Measurements from ENCODE around the gene JAM2. TPM values are rescaled to one million over a fixed set of nuclear protein-coding genes. Genes with fewer than 3 reads are reported as not detected.
"Not testable (repeated sequence)": the region's sequence is repeated elsewhere in the genome, so short reads cannot be mapped to it uniquely, and the experiment has no call there.

JAM2 gene
- polyA plus RNA-seq, 1 donor, result 11.3 TPM

GRCh38 chr21:25682382-25682781 lies 43.3 kb downstream of the JAM2 start:
- Histone ChIP-seq H3K4me3 (ENCODE audit: low read length) (no peak overlapping the region), H3K36me3 (ENCODE audit: control insufficient read depth, insufficient read depth, low read length) (no peaks in the 10 kb centered on the region), H3K9me3 (ENCODE audit: control insufficient read depth, low read depth, low read length) (no peaks in the 10 kb centered on the region), H3K27ac (ENCODE audit: low read length) (no peak overlapping the region), H3K4me1 (ENCODE audit: control insufficient read depth, insufficient read depth, low read length) (no peaks in the 10 kb centered on the region), H3K27me3 (ENCODE audit: control insufficient read depth, insufficient read depth, low read length) (no peaks in the 10 kb centered on the region)
- DNase-seq, result no peak
- no CpG with 5 or more reads among the region's 9 CpGs for WGBS (ENCODE audit: insufficient coverage, low lambda C conversion rate)

- Histone ChIP-seq H3K9me3 (ENCODE audit: control insufficient read depth, low read depth, low read length) (no peaks in the 10 kb centered on the region), H3K4me1 (ENCODE audit: control insufficient read depth, insufficient read depth, low read length) (no peaks in the 10 kb centered on the region), H3K4me3 (ENCODE audit: low read length) (no peak overlapping the region), H3K27me3 (ENCODE audit: control insufficient read depth, insufficient read depth, low read length) (no peaks in the 10 kb centered on the region), H3K27ac (ENCODE audit: low read length) (no peak overlapping the region), H3K36me3 (ENCODE audit: control insufficient read depth, insufficient read depth, low read length) (no peaks in the 10 kb centered on the region)
- no peak for DNase-seq
- no CpG with 5 or more reads among the region's 4 CpGs for WGBS (ENCODE audit: insufficient coverage, low lambda C conversion rate)
Measured at GRCh38 chr21:25687787-25688186, 48.7 kb downstream of the JAM2 start.

GRCh38 chr21:25688275-25689155 lies 49.5 kb downstream of the JAM2 start:
- Histone ChIP-seq H3K27ac (ENCODE audit: low read length) (no peak overlapping the region), H3K9me3 (ENCODE audit: control insufficient read depth, low read depth, low read length) (no peaks in the 10 kb centered on the region), H3K27me3 (ENCODE audit: control insufficient read depth, insufficient read depth, low read length) (no peaks in the 10 kb centered on the region), H3K36me3 (ENCODE audit: control insufficient read depth, insufficient read depth, low read length) (no peaks in the 10 kb centered on the region), H3K4me1 (ENCODE audit: control insufficient read depth, insufficient read depth, low read length) (no peaks in the 10 kb centered on the region), H3K4me3 (ENCODE audit: low read length) (no peak overlapping the region)
- no peak for DNase-seq
- no CpG with 5 or more reads among the region's 9 CpGs for WGBS (ENCODE audit: insufficient coverage, low lambda C conversion rate)

GRCh38 chr21:25689226-25689625 lies 50.2 kb downstream of the JAM2 start:
- Histone ChIP-seq H3K27ac (ENCODE audit: low read length) (no peak overlapping the region), H3K4me3 (ENCODE audit: low read length) (no peak overlapping the region), H3K36me3 (ENCODE audit: control insufficient read depth, insufficient read depth, low read length) (no peaks in the 10 kb centered on the region), H3K4me1 (ENCODE audit: control insufficient read depth, insufficient read depth, low read length) (no peaks in the 10 kb centered on the region), H3K9me3 (ENCODE audit: control insufficient read depth, low read depth, low read length) (no peaks in the 10 kb centered on the region), H3K27me3 (ENCODE audit: control insufficient read depth, insufficient read depth, low read length) (no peaks in the 10 kb centered on the region)
- no peak for DNase-seq
- no CpG with 5 or more reads among the region's 1 CpG for WGBS (ENCODE audit: insufficient coverage, low lambda C conversion rate)

GRCh38 chr21:25691976-25692375 lies 52.9 kb downstream of the JAM2 start:
- no peaks in the 10 kb centered on the region for H3K4me1 ChIP-seq (ENCODE audit: control insufficient read depth, insufficient read depth, low read length)
- no peaks in the 10 kb centered on the region for H3K27me3 ChIP-seq (ENCODE audit: control insufficient read depth, insufficient read depth, low read length)
- no CpG with 5 or more reads among the region's 3 CpGs for WGBS (ENCODE audit: insufficient coverage, low lambda C conversion rate)
- H3K27ac ChIP-seq (ENCODE audit: low read length), result no peak overlapping the region
- no peak overlapping the region for H3K4me3 ChIP-seq (ENCODE audit: low read length)
- H3K9me3 ChIP-seq (ENCODE audit: control insufficient read depth, low read depth, low read length), result peaks cover 3% of the 10 kb centered on the region
- no peak for DNase-seq
- no peaks in the 10 kb centered on the region for H3K36me3 ChIP-seq (ENCODE audit: control insufficient read depth, insufficient read depth, low read length)

GRCh38 chr21:25695461-25695860 lies 56.4 kb downstream of the JAM2 start:
- H3K36me3 ChIP-seq (ENCODE audit: control insufficient read depth, insufficient read depth, low read length), result not testable (repeated sequence)

GRCh38 chr21:25700741-25701140 lies 61.7 kb downstream of the JAM2 start:
- H3K27ac ChIP-seq (ENCODE audit: low read length), result no peak overlapping the region

More at GRCh38 chr21:25695461-25695860, 56.4 kb downstream of the JAM2 start:
- H3K27ac ChIP-seq (ENCODE audit: low read length); H3K4me3 ChIP-seq (ENCODE audit: low read length); H3K4me1 ChIP-seq (ENCODE audit: control insufficient read depth, insufficient read depth, low read length); H3K9me3 ChIP-seq (ENCODE audit: control insufficient read depth, low read depth, low read length); DNase-seq; H3K27me3 ChIP-seq (ENCODE audit: control insufficient read depth, insufficient read depth, low read length): not testable (repeated sequence)
- no CpG with 5 or more reads among the region's 36 CpGs for WGBS (ENCODE audit: insufficient coverage, low lambda C conversion rate)

GRCh38 chr21:25701529-25701928 lies 62.5 kb downstream of the JAM2 start:
- H3K27me3 ChIP-seq (ENCODE audit: control insufficient read depth, insufficient read depth, low read length), result no peaks in the 10 kb centered on the region
- 93% methylated on average over 3 of the region's 4 CpGs for WGBS (ENCODE audit: insufficient coverage, low lambda C conversion rate)
- H3K27ac ChIP-seq (ENCODE audit: low read length), result no peak overlapping the region

More at GRCh38 chr21:25700741-25701140, 61.7 kb downstream of the JAM2 start:
- WGBS (ENCODE audit: insufficient coverage, low lambda C conversion rate), result no CpG with 5 or more reads among the region's 1 CpG
- no peak for DNase-seq
- Histone ChIP-seq H3K4me1 (ENCODE audit: control insufficient read depth, insufficient read depth, low read length) (no peaks in the 10 kb centered on the region), H3K9me3 (ENCODE audit: control insufficient read depth, low read depth, low read length) (peaks cover 3% of the 10 kb centered on the region), H3K36me3 (ENCODE audit: control insufficient read depth, insufficient read depth, low read length) (no peaks in the 10 kb centered on the region), H3K4me3 (ENCODE audit: low read length) (no peak overlapping the region), H3K27me3 (ENCODE audit: control insufficient read depth, insufficient read depth, low read length) (no peaks in the 10 kb centered on the region)

GRCh38 chr21:25708467-25709065 lies 69.5 kb downstream of the JAM2 start:
- no peak overlapping the region for H3K4me3 ChIP-seq (ENCODE audit: low read length)
- WGBS (ENCODE audit: insufficient coverage, low lambda C conversion rate), result 0% methylated on average over 1 of the region's 7 CpGs
- no peaks in the 10 kb centered on the region for H3K4me1 ChIP-seq (ENCODE audit: control insufficient read depth, insufficient read depth, low read length)
- no peaks in the 10 kb centered on the region for H3K27me3 ChIP-seq (ENCODE audit: control insufficient read depth, insufficient read depth, low read length)
- no peak overlapping the region for H3K27ac ChIP-seq (ENCODE audit: low read length)
- H3K36me3 ChIP-seq (ENCODE audit: control insufficient read depth, insufficient read depth, low read length), result peaks cover 3% of the 10 kb centered on the region
- no peaks in the 10 kb centered on the region for H3K9me3 ChIP-seq (ENCODE audit: control insufficient read depth, low read depth, low read length)
- DNase-seq, result no peak

More at GRCh38 chr21:25701529-25701928, 62.5 kb downstream of the JAM2 start:
- no peaks in the 10 kb centered on the region for H3K9me3 ChIP-seq (ENCODE audit: control insufficient read depth, low read depth, low read length)
- no peaks in the 10 kb centered on the region for H3K36me3 ChIP-seq (ENCODE audit: control insufficient read depth, insufficient read depth, low read length)
- H3K4me3 ChIP-seq (ENCODE audit: low read length), result no peak overlapping the region
- no peaks in the 10 kb centered on the region for H3K4me1 ChIP-seq (ENCODE audit: control insufficient read depth, insufficient read depth, low read length)
- no peak for DNase-seq

- Histone ChIP-seq H3K4me1 (ENCODE audit: control insufficient read depth, insufficient read depth, low read length) (no peaks in the 10 kb centered on the region), H3K36me3 (ENCODE audit: control insufficient read depth, insufficient read depth, low read length) (peaks cover 7% of the 10 kb centered on the region), H3K9me3 (ENCODE audit: control insufficient read depth, low read depth, low read length) (no peaks in the 10 kb centered on the region), H3K4me3 (ENCODE audit: low read length) (no peak overlapping the region), H3K27ac (ENCODE audit: low read length) (no peak overlapping the region), H3K27me3 (ENCODE audit: control insufficient read depth, insufficient read depth, low read length) (no peaks in the 10 kb centered on the region)
- no CpG with 5 or more reads among the region's 5 CpGs for WGBS (ENCODE audit: insufficient coverage, low lambda C conversion rate)
- DNase-seq, result no peak
Measured at GRCh38 chr21:25709684-25710265, 70.7 kb downstream of the JAM2 start.

Data from large intestine (tissue), 3 donors.